Retina (tissue), 1 donor: Measurements from ENCODE around the gene MAP2K3.
"Not testable (repeated sequence)": the region's sequence is repeated elsewhere in the genome, so short reads cannot be mapped to it uniquely, and the experiment has no call there.

Source experiments
- DNase-seq: peaks from one replicate; pipeline ENCODE4 v3.0.0-alpha.2; 2016

Gene MAP2K3

GRCh38 chr17:21337981-21338625 lies 53.6 kb downstream of the MAP2K3 start:
- not testable (repeated sequence) for DNase-seq

DNA sequence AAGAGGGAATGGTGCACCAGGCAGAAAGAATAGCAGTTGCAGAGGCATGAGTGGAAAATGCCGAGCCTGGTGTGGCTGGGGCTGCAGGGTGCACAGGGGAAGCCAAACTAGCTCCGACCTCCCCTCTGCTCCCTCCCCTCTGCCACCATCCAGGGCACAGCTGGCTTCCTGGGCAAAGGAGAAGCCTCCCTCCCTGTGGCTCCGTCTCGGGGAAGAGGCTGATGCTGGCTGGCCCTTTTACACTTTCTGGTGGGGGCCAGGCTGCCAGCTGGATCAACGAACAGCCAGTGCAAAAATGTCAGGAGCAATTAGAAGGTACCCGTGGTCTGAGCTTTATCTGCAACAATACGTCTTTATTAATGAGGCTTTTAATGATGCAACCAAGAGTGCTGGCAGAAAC lies 54.5 kb downstream of the MAP2K3 start:
- DNase-seq: peak; percentile 83

DNA sequence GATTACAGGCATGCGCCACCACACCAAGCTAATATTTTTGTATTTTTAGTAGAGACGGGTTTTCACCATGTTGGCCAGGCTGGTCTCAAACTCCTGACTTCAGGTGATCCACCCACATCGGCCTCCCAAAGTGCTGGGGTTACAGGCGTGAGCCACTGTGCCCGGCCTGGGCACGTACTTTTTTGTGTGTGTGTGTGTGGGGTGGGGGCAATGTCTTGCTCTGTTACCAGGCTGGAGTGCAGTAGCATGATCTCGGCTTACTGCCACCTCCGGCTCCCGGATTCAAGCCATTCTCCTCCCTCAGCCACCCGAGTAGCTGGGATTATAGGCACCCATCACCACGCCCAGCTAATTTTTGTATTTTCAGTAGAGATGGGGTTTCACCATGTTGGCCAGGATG lies 55.1 kb downstream of the MAP2K3 start:
- not testable (repeated sequence) for DNase-seq

DNA sequence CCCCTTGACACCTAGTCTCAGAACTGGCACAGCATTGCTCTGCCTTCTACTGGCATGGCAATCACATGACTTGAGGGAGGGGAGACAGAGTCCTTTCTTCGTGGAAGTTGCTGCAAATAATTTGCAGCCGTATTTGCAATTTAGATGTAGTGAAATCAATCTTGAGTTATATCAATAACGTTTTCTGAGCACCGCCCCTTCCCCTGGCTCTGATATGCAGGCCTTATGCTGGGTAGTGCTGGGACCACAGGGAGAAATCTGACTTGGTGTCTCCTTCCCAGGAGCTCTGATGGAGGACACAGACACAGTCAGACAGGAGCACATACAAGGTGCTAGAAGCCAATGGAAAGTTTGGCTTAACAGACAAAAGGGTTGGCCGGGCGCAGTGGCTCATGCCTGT lies 55.9 kb downstream of the MAP2K3 start:
- DNase-seq: not testable (repeated sequence)

DNA sequence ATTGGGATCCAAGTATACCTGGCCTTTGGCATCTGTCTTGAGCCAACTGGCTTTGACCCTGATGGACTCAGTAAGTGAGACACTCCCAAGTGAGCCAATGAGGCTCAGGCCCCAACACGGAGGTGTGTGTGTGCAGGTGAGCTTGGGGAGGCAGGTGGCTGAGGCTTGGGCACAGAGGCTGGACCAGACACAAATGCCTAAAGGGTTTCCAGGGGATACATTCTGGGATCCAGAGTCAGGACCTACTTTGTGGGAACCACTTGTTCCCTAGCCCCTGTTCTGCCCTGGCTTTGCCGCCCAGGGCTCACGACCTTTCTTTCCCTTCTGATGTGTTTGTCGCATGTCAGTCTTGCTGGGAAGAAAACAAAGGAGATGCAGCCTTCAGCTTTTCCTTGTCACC lies 56.8 kb downstream of the MAP2K3 start:
- DNase-seq: not testable (repeated sequence)

- not testable (repeated sequence) for DNase-seq
Measured at GRCh38 chr17:21341925-21342540, 57.5 kb downstream of the MAP2K3 start.

GRCh38 chr17:21343061-21343949 lies 58.8 kb downstream of the MAP2K3 start:
- not testable (repeated sequence) for DNase-seq

GRCh38 chr17:21344801-21345200 lies 60.3 kb downstream of the MAP2K3 start:
- DNase-seq: not testable (repeated sequence)

GRCh38 chr17:21345236-21345635 lies 60.7 kb downstream of the MAP2K3 start:
- no peak for DNase-seq

- DNase-seq: not testable (repeated sequence)
Measured at GRCh38 chr17:21346107-21346506, 61.6 kb downstream of the MAP2K3 start.

- DNase-seq: not testable (repeated sequence)
Measured at GRCh38 chr17:21346651-21347250, 62.2 kb downstream of the MAP2K3 start.

- not testable (repeated sequence) for DNase-seq
Measured at GRCh38 chr17:21347660-21348059, 63.1 kb downstream of the MAP2K3 start.

GRCh38 chr17:21348081-21348925 lies 63.8 kb downstream of the MAP2K3 start:
- DNase-seq: not testable (repeated sequence)

- not testable (repeated sequence) for DNase-seq
Measured at GRCh38 chr17:21348926-21349261, 64.4 kb downstream of the MAP2K3 start.

DNA sequence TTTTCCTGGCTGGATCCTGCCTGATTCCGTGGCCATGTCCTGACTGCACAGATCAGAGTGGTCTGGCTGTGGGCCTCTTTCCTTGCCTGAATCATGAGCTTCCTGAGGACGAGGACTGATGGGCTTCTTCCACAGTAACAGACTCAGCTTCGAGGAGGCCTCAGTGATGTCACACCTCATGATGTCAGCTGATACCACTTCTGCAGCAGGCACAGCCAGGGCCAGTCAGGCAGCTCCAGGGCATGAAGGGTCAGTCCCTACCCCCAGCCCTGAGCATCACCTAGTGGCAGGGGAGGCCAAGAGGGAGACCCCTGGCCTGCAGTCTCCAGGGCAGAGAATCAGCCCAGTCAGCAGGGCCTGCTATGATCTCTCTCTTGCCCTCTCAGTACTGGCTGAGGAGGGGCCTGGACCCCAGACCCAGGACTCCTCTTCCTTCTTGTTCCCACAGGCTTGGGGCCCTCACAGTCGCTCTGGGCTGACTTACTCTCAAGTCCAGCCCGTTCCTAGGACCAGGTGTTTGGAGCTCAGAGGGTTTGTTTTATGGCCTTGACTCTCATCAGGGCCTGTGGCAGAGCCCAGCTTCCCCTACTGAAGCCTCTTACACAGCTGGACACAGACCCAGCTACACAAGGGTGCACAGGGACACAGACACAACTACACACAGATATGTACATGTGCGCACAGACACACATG lies 65.0 kb downstream of the MAP2K3 start:
- DNase-seq: not testable (repeated sequence)

GRCh38 chr17:21350495-21350894 lies 66.0 kb downstream of the MAP2K3 start:
- not testable (repeated sequence) for DNase-seq

DNA sequence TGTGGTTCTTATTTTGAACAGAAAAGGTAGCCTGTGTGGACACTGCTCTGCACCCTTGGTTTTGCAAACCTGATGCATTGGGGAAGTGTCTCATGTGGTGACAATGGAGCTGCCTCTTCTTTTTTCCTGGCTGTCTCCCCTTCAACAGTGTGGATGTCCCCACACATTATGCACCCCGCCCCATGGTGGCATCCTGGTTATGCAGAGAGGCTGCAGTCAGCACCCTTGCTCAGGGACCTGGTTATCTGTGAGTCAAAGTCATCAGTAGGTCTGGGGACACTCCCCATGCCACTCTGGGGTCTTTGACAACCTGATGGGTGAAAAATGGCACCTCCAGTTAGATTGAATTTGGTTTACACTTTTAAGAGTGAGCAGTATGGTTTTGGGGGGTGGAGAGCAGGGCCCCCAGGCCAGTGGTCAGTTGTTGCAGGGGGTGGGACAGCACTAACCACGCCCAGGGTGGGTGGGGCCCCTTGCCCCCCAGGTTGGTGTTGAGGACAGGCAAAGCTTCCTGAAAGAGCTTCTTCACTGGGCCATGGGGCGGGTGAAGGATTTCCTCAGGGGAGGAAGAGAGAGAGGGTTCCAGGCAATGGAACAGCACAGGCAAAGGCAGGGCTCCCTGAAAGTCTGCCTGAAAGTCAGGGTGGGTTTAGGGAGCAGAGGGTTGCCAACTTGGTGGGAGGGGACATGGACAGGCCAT lies 67.0 kb downstream of the MAP2K3 start:
- DNase-seq: no peak

- DNase-seq: no peak
Measured at GRCh38 chr17:21352221-21352980, 67.9 kb downstream of the MAP2K3 start.

- DNase-seq: no peak
Measured at GRCh38 chr17:21352981-21353265, 68.4 kb downstream of the MAP2K3 start.

DNA sequence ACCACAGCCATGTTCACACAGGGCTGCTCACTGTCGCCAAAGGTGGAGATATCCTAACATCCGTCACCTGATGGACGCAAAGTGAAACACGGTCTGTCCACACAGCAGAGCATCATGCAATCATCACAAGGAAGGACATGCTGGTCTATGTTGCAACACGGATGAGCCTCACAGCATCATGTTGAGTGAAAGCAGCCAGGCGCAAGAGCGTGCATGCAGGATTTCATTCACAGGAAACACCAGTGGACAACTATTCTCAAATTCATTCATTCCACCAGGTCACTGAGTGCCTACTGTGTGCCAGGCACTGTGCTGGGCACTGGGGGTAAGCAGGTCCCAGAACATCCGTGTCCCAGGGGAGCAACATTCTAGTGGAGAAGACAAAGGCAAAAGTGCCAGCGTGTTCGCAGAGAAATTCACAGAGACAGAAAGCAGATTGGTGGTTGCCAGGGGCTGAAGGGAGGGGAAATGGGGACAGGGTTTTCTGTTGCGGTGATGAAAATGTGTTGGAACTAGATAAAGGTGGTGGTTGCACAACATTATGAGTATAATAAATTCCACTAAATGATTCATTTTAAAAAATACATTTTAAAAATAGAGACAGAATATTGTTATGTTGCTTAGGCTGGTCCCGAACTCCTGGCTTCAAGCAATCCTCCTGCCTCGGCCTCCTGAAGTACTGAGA lies 69.0 kb downstream of the MAP2K3 start:
- no peak for DNase-seq
